ENCODE data around the gene MYO1B.

- no peak for TF ChIP-seq YY1 (IDR thresholded peaks at IDR 0.05; ENCODE audit: insufficient read depth, insufficient read length)
- TF ChIP-seq ZNF274 (IDR thresholded peaks at IDR 0.05; ENCODE audit: low read depth, low read length): no peak
These were observed 170.7 kb downstream of the MYO1B start for GRCh38 chr2:191415858-191416257.
